ENCODE measurements around the gene SRXN1.
"Not testable (repeated sequence)": the region's sequence is repeated elsewhere in the genome, so short reads cannot be mapped to it uniquely, and the experiment has no call there.

The SRXN1 gene

GRCh38 chr20:653110-653589 lies at the start of gene SRXN1:
TSS of gene SRXN1 (minus strand) at chr20:653200. CDS start at chr20:653185, 15 bp downstream.
- peak within 1 kb of the TSS; percentile 68 for H3K27ac ChIP-seq (ENCODE audit: low read length)
- peaks cover 5 to 12% of the 10 kb centered on the region in 2 donors for H3K4me1 ChIP-seq (ENCODE audit: control insufficient read depth in 1 of 2, insufficient read depth in 2 of 2, low read length in 2 of 2)
- H3K27me3 ChIP-seq (ENCODE audit: low read depth, low read length), result peaks cover 4% of the 10 kb centered on the region
- peaks cover 9 to 28% of the 10 kb centered on the region in 2 donors for H3K36me3 ChIP-seq (ENCODE audit: control insufficient read depth in 1 of 2, insufficient read depth in 2 of 2, low read length in 2 of 2)
- H3K9me3 ChIP-seq (ENCODE audit: control insufficient read depth in 1 of 2, low read length in 2 of 2), result peaks cover 0 to 3% of the 10 kb centered on the region in 2 donors
- H3K4me3 ChIP-seq (ENCODE audit: low read depth in 1 of 2, low read length in 2 of 2), result peak within 1 kb of the TSS; percentile 75 to 81

GRCh38 chr20:701401-702129 lies 48.6 kb upstream of the SRXN1 start:
- Histone ChIP-seq H3K36me3 (ENCODE audit: control insufficient read depth in 1 of 2, insufficient read depth in 2 of 2, low read length in 2 of 2) (no peaks in the 10 kb centered on the region), H3K9me3 (ENCODE audit: control insufficient read depth in 1 of 2, low read length in 2 of 2) (no peaks in the 10 kb centered on the region), H3K27me3 (ENCODE audit: low read depth, low read length) (peaks cover 3% of the 10 kb centered on the region), H3K4me1 (ENCODE audit: control insufficient read depth in 1 of 2, insufficient read depth in 2 of 2, low read length in 2 of 2) (no peaks in the 10 kb centered on the region), H3K4me3 (ENCODE audit: low read depth in 1 of 2, low read length in 2 of 2) (no peak overlapping the region), H3K27ac (ENCODE audit: low read length) (no peak overlapping the region)

DNA sequence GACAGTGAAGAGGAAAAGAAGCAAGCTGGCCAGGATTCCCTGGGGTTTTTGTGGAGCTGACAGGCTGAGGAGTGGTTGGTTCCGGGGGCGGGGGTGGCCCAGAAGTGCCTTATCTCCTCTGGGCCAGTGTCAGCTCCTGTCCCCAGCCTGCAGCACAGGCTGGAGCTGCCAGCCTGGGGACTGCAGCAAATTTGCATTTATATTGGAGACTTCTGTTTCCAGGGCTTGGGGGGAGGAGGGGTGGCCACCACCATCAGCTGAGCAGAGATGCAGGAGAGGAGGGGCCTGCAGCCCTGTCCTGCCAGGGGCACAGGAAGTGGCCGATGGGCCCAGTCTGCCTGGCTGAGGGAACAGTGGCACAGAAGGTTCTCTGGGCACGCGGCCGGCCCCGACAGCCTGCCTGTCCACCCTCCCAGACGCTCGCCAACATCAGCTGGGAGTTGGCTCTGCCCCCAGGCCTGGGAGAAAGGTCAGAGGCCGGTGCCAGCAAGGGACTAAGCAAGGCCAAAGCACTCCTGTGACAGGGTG lies 46.9 kb upstream of the SRXN1 start:
- Histone ChIP-seq H3K27ac (ENCODE audit: low read length) (no peak overlapping the region), H3K4me1 (ENCODE audit: control insufficient read depth in 1 of 2, insufficient read depth in 2 of 2, low read length in 2 of 2) (no peaks in the 10 kb centered on the region), H3K27me3 (ENCODE audit: low read depth, low read length) (peaks cover 4% of the 10 kb centered on the region), H3K9me3 (ENCODE audit: control insufficient read depth in 1 of 2, low read length in 2 of 2) (no peaks in the 10 kb centered on the region), H3K36me3 (ENCODE audit: control insufficient read depth in 1 of 2, insufficient read depth in 2 of 2, low read length in 2 of 2) (no peaks in the 10 kb centered on the region), H3K4me3 (ENCODE audit: low read depth in 1 of 2, low read length in 2 of 2) (no peak overlapping the region)

DNA sequence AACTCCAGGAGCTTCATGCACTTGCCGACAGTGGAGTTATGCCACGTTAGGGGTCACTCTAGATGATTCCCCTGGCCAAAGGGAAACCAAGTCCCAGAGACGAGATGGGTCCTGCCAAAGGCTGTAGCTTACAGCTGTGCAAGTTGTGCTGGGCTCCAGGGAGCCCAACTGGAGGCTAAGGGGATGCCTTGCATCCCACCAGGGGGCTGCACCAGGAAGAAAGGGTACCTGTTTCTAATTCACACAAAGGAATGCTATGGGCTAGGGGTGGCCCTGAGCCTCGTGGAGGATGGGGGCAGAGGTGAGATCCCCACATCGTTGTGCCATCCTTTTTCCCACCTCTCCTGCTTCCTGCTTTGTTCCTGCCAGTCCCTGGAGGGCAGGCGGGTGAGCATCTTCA lies 46.3 kb upstream of the SRXN1 start:
- no peaks in the 10 kb centered on the region for H3K36me3 ChIP-seq (ENCODE audit: control insufficient read depth in 1 of 2, insufficient read depth in 2 of 2, low read length in 2 of 2)
- H3K27me3 ChIP-seq (ENCODE audit: low read depth, low read length), result peaks cover 4% of the 10 kb centered on the region
- no peak overlapping the region for H3K27ac ChIP-seq (ENCODE audit: low read length)
- H3K4me3 ChIP-seq (ENCODE audit: low read depth in 1 of 2, low read length in 2 of 2), result no peak overlapping the region
- H3K9me3 ChIP-seq (ENCODE audit: control insufficient read depth in 1 of 2, low read length in 2 of 2), result no peaks in the 10 kb centered on the region
- H3K4me1 ChIP-seq (ENCODE audit: control insufficient read depth in 1 of 2, insufficient read depth in 2 of 2, low read length in 2 of 2), result no peaks in the 10 kb centered on the region

- no peaks in the 10 kb centered on the region for H3K4me1 ChIP-seq (ENCODE audit: control insufficient read depth in 1 of 2, insufficient read depth in 2 of 2, low read length in 2 of 2)
- H3K27me3 ChIP-seq (ENCODE audit: low read depth, low read length), result peaks cover 4% of the 10 kb centered on the region
- no peak overlapping the region for H3K4me3 ChIP-seq (ENCODE audit: low read depth in 1 of 2, low read length in 2 of 2)
- H3K27ac ChIP-seq (ENCODE audit: low read length), result no peak overlapping the region
- H3K9me3 ChIP-seq (ENCODE audit: control insufficient read depth in 1 of 2, low read length in 2 of 2), result no peaks in the 10 kb centered on the region
- no peaks in the 10 kb centered on the region for H3K36me3 ChIP-seq (ENCODE audit: control insufficient read depth in 1 of 2, insufficient read depth in 2 of 2, low read length in 2 of 2)
Observed at GRCh38 chr20:698276-698675, 45.3 kb upstream of the SRXN1 start.

DNA sequence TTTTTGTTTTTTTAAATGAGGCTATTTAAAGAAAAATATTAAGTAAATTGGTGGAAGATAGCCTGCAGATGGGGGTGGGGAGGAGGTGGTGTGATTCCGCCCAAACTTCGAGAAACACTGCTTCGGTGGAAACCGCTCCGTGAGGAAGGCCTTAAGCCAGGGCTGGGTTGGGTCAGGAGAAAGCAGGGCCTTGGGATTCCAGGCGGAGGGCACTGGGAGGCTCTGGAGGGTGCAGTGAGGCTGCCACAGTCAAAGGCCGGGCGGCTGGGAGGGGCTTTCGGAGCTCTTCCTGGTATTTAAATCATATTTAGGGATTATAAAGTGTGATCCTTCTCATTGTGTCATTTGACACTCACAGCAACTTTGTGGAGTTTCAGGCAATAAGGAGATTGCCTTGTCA lies 44.8 kb upstream of the SRXN1 start:
- Histone ChIP-seq H3K27ac (ENCODE audit: low read length) (no peak overlapping the region), H3K4me1 (ENCODE audit: control insufficient read depth in 1 of 2, insufficient read depth in 2 of 2, low read length in 2 of 2) (no peaks in the 10 kb centered on the region), H3K4me3 (ENCODE audit: low read depth in 1 of 2, low read length in 2 of 2) (no peak overlapping the region), H3K9me3 (ENCODE audit: control insufficient read depth in 1 of 2, low read length in 2 of 2) (no peaks in the 10 kb centered on the region), H3K27me3 (ENCODE audit: low read depth, low read length) (peaks cover 4% of the 10 kb centered on the region), H3K36me3 (ENCODE audit: control insufficient read depth in 1 of 2, insufficient read depth in 2 of 2, low read length in 2 of 2) (no peaks in the 10 kb centered on the region)

- Histone ChIP-seq H3K4me1 (ENCODE audit: control insufficient read depth in 1 of 2, insufficient read depth in 2 of 2, low read length in 2 of 2) (no peaks in the 10 kb centered on the region), H3K9me3 (ENCODE audit: control insufficient read depth in 1 of 2, low read length in 2 of 2) (no peaks in the 10 kb centered on the region), H3K4me3 (ENCODE audit: low read depth in 1 of 2, low read length in 2 of 2) (no peak overlapping the region), H3K27ac (ENCODE audit: low read length) (no peak overlapping the region), H3K36me3 (ENCODE audit: control insufficient read depth in 1 of 2, insufficient read depth in 2 of 2, low read length in 2 of 2) (no peaks in the 10 kb centered on the region), H3K27me3 (ENCODE audit: low read depth, low read length) (peaks cover 4% of the 10 kb centered on the region)
Observed at GRCh38 chr20:695165-695866, 42.3 kb upstream of the SRXN1 start.

DNA sequence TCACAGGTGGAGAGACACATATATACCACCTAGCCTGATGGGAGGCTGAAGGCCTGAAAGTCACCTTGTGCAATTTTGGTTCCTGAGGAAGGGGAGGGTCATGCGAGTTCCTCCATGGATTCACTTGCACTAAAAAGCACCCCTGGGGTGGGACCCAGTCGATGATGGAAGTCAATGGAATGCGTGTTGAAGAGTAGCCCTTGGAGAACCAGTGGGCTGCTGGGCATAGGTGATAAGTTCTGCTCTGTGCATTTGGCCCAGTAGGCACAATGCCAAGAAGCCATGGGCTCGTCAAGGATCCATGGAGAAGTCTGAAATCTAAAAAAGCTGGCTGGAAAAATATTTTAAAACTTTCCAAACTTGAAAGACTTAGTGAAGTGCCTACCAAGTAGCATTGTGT lies 41.5 kb upstream of the SRXN1 start:
- no peak overlapping the region for H3K4me3 ChIP-seq (ENCODE audit: low read depth in 1 of 2, low read length in 2 of 2)
- peaks cover 4% of the 10 kb centered on the region for H3K27me3 ChIP-seq (ENCODE audit: low read depth, low read length)
- H3K9me3 ChIP-seq (ENCODE audit: control insufficient read depth in 1 of 2, low read length in 2 of 2), result no peaks in the 10 kb centered on the region
- H3K36me3 ChIP-seq (ENCODE audit: control insufficient read depth in 1 of 2, insufficient read depth in 2 of 2, low read length in 2 of 2), result no peaks in the 10 kb centered on the region
- no peaks in the 10 kb centered on the region for H3K4me1 ChIP-seq (ENCODE audit: control insufficient read depth in 1 of 2, insufficient read depth in 2 of 2, low read length in 2 of 2)
- no peak overlapping the region for H3K27ac ChIP-seq (ENCODE audit: low read length)

DNA sequence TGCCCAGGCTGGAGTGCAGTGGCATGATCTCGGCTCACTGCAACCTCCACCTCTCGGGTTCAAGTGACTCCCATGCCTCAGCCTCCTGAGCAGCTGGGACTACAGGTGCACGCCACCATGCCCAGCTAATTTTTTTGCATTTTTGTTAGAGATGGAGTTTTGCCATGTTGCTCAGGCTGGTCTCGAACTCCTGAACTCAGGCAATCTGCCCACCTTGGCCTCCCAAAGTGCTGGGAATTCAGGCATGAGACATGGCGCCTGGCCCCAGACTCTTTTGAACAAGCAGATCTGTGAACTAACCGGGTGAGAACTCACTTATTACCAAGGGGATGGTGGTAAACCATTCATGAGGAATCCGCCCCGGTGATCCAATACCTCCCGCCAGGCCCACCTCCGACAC lies 40.8 kb upstream of the SRXN1 start:
- H3K27me3 ChIP-seq (ENCODE audit: low read depth, low read length); H3K4me3 ChIP-seq (ENCODE audit: low read depth in 1 of 2, low read length in 2 of 2); H3K27ac ChIP-seq (ENCODE audit: low read length); H3K4me1 ChIP-seq (ENCODE audit: control insufficient read depth in 1 of 2, insufficient read depth in 2 of 2, low read length in 2 of 2); H3K36me3 ChIP-seq (ENCODE audit: control insufficient read depth in 1 of 2, insufficient read depth in 2 of 2, low read length in 2 of 2); H3K9me3 ChIP-seq (ENCODE audit: control insufficient read depth in 1 of 2, low read length in 2 of 2): not testable (repeated sequence)

- H3K9me3 ChIP-seq (ENCODE audit: control insufficient read depth in 1 of 2, low read length in 2 of 2), result no peaks in the 10 kb centered on the region
- H3K27me3 ChIP-seq (ENCODE audit: low read depth, low read length), result peaks cover 4% of the 10 kb centered on the region
- H3K27ac ChIP-seq (ENCODE audit: low read length), result no peak overlapping the region
- no peaks in the 10 kb centered on the region for H3K4me1 ChIP-seq (ENCODE audit: control insufficient read depth in 1 of 2, insufficient read depth in 2 of 2, low read length in 2 of 2)
- H3K36me3 ChIP-seq (ENCODE audit: control insufficient read depth in 1 of 2, insufficient read depth in 2 of 2, low read length in 2 of 2), result no peaks in the 10 kb centered on the region
- no peak overlapping the region for H3K4me3 ChIP-seq (ENCODE audit: low read depth in 1 of 2, low read length in 2 of 2)
Observed at GRCh38 chr20:692044-692443, 39.0 kb upstream of the SRXN1 start.

DNA sequence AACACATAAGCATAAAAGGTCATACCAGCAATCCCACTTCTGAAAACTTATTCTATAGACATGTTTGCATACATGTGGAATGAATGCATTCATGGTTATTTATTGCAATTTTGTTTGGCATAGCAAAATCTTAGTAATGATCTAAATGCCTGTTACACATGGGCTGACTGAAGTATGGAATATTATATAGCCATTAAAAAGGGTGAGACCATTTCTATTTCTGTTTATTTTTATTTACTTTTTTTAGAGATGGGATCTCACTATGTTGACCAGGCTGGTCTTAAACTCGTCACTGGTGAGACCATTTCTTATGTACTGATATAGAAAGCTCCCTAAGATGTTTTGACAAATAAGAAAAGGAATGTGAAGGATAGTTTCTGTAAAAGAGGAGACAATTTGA lies 36.9 kb upstream of the SRXN1 start:
- Histone ChIP-seq H3K27ac (ENCODE audit: low read length) (no peak overlapping the region), H3K4me3 (ENCODE audit: low read depth in 1 of 2, low read length in 2 of 2) (no peak overlapping the region), H3K4me1 (ENCODE audit: control insufficient read depth in 1 of 2, insufficient read depth in 2 of 2, low read length in 2 of 2) (no peaks in the 10 kb centered on the region), H3K27me3 (ENCODE audit: low read depth, low read length) (peaks cover 6% of the 10 kb centered on the region), H3K36me3 (ENCODE audit: control insufficient read depth in 1 of 2, insufficient read depth in 2 of 2, low read length in 2 of 2) (no peaks in the 10 kb centered on the region), H3K9me3 (ENCODE audit: control insufficient read depth in 1 of 2, low read length in 2 of 2) (no peaks in the 10 kb centered on the region)

Data from muscle layer of duodenum (tissue), 2 donors.